Measurements from ENCODE around the gene SEPTIN8.

DNA sequence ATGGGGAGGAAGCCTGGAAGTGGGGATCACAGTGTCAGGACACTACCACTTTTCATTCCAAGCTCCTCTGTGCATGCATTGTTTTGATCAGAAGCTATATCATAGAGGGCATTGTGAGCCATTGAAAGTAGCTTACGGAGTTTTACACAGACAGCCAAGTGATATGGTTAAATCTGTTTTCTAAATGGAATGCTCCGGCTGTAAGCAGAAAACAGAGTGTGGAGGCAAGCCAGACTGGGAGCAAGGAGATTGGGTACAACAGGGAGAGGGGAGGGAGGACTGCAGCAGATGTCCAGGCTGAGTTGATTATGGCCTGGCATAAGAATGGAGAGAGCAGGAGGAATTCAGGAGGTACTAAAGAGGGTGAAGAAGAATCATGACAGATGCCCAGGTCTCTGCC is 20.6 kb upstream of the SEPTIN8 start:
- TF ChIP-seq, protein P1, sequence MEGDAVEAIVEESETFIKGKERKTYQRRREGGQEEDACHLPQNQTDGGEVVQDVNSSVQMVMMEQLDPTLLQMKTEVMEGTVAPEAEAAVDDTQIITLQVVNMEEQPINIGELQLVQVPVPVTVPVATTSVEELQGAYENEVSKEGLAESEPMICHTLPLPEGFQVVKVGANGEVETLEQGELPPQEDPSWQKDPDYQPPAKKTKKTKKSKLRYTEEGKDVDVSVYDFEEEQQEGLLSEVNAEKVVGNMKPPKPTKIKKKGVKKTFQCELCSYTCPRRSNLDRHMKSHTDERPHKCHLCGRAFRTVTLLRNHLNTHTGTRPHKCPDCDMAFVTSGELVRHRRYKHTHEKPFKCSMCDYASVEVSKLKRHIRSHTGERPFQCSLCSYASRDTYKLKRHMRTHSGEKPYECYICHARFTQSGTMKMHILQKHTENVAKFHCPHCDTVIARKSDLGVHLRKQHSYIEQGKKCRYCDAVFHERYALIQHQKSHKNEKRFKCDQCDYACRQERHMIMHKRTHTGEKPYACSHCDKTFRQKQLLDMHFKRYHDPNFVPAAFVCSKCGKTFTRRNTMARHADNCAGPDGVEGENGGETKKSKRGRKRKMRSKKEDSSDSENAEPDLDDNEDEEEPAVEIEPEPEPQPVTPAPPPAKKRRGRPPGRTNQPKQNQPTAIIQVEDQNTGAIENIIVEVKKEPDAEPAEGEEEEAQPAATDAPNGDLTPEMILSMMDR (IDR thresholded peaks at IDR 0.05; ENCODE audit: insufficient read depth, low read length) = no peak
- TF ChIP-seq, protein P2, sequence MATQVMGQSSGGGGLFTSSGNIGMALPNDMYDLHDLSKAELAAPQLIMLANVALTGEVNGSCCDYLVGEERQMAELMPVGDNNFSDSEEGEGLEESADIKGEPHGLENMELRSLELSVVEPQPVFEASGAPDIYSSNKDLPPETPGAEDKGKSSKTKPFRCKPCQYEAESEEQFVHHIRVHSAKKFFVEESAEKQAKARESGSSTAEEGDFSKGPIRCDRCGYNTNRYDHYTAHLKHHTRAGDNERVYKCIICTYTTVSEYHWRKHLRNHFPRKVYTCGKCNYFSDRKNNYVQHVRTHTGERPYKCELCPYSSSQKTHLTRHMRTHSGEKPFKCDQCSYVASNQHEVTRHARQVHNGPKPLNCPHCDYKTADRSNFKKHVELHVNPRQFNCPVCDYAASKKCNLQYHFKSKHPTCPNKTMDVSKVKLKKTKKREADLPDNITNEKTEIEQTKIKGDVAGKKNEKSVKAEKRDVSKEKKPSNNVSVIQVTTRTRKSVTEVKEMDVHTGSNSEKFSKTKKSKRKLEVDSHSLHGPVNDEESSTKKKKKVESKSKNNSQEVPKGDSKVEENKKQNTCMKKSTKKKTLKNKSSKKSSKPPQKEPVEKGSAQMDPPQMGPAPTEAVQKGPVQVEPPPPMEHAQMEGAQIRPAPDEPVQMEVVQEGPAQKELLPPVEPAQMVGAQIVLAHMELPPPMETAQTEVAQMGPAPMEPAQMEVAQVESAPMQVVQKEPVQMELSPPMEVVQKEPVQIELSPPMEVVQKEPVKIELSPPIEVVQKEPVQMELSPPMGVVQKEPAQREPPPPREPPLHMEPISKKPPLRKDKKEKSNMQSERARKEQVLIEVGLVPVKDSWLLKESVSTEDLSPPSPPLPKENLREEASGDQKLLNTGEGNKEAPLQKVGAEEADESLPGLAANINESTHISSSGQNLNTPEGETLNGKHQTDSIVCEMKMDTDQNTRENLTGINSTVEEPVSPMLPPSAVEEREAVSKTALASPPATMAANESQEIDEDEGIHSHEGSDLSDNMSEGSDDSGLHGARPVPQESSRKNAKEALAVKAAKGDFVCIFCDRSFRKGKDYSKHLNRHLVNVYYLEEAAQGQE (IDR thresholded peaks at IDR 0.05; ENCODE audit: insufficient replicate concordance, low read depth) = no peak
- no peak for TF ChIP-seq POLR2AphosphoS5 (IDR thresholded peaks at IDR 0.05; ENCODE audit: low read depth)
- no peak for TF ChIP-seq SPI1 (IDR thresholded peaks at IDR 0.05; ENCODE audit: borderline replicate concordance, low read depth)
